Activated T-helper 9 cell treated with anti-CD3 and anti-CD28 coated beads, Interleukin-2, amount 50 U/mL, for 16 hours (primary cell): ENCODE measurements around the gene ASB7.
"Not testable (repeated sequence)": the region's sequence is repeated elsewhere in the genome, so short reads cannot be mapped to it uniquely, and the experiment has no call there.

Source experiments
- DNase-seq: peaks from one replicate; pipeline ENCODE4 v3.0.0-alpha.2; 2020; ENCODE audit warnings: low read depth

ASB7 gene

DNA sequence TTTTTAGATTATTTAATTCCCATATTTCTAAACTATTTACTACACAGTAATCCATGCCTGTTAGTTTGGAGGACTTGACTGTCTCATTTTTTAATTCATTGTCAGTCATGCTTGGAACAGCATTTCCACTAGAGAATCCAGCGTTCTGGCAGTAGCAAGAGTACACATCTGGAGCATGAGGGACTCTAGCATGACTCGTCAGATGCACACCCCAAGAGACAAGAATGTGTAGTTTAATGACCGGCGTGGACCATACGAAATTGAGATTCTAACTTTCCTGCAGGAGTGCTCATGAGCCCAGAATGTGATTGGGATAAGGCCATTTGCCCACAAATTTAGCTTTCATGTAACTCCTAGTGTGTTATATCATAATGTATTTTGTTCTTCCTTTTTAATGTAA lies 48.9 kb downstream of the ASB7 start:
- DNase-seq, result no peak

DNA sequence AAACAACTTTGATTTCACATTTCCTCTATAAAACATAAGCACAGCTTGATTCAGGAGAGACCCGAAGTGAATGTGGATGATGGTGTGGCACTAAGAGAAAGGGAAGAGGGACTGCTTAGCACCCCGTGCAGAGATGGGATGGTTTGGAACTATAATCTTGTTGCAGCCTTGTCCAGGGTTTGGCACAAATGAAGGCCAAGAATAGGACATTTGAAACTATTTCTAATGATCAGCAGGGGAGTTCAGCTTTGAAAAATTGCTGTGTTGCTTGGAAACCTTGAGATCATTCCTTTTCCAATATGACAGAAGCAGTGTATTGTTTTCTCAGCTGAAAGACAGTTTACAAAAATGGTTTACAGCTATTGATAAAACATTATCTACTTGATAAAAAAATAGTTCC lies 49.7 kb downstream of the ASB7 start:
- no peak for DNase-seq

DNA sequence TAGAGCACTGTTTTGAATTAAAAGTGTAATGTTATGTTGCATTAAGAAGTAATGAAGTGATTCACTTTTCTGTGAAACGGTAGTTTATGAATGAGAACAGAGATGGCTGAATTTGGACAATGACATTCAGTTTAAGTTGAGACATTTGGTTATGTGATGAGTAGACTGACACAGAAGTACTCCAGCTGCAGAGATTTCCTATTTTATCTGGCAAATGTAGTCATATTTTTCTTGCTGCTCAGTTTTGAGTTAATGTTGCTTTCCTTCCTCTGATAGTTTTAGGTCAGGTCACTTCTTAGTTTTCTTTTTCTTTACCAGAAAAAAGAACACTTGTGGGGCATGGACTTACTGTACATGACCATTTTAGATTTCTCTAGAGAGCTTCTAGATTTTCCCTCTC lies 51.2 kb downstream of the ASB7 start:
- DNase-seq, result no peak

DNA sequence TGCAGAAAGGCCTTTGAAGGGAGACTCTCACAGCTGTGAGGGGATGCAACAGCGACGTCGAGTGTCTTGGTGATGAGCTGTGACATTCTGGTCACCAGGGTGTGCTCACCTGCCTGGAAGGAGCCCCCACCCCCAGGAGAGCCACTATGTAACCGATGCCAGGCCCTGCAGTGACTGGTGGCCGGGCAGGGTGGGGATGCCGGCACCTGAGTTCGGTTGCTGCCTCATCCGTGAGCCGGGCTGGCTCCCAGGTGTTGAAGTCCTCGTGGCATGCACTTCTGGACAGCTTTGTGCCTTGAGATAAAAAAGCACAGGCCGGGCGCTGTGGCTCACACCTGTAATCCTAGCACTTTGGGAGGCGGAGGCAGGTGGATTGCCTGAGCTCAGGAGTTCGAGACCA lies 56.5 kb downstream of the ASB7 start:
- no peak for DNase-seq

DNA sequence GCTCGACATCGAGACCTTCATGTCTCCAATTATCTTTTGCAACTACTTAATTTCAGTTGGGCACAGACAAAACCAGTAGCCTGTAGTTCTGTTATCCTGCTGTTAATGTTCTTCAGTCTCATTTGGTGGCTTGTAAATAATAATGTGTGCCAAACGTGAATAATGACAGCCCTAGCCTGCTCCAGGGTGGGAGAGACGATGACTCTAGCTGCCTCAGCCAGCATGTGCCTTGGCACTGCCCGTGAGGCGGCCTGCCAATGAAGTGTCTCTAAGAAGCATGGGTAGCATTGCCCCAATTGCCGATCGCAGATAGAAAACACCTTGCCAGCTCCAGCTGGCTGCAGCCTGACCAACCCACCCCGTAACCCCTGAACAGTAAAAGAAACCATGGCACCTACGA lies 58.8 kb downstream of the ASB7 start:
- DNase-seq, result no peak

DNA sequence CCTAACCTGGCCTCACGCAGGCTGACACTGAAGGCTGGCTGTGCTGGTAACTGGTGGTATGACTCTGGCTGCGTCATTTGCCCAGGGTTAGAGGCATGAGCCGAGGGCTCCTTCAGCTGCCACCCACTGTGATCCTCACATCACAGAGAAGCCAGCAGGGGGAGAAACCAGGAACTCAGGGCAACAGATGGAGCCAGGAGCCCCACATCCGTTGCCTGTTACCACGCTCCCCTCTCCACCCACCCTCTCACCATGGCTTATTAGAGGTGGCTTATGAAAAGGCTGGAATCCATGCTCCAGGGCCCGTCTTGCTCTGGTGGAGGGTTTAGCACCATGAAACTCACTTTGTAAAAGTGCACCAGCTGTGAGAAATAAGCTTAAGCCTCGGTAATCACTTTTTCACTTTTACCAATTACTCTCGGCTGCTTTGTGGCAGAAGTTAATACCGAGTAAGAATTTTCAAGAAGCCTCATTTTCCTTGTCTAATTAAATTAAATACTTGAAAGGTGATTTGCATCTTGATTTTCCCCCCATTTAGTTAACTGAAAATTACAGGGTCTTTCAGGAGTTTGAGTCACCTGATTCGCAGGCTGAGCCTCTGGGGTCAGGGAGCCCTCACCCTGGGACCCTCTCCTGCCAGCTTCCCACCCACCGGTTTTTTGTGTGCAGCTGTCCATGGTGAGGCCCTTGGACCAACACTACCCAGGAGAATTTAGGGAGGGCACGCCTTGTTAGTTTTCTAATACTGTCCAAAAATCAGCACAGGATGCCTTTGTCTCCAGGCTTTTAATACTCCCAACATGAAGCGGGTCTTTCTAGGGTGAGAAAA lies 60.9 kb downstream of the ASB7 start:
- no peak for DNase-seq

DNA sequence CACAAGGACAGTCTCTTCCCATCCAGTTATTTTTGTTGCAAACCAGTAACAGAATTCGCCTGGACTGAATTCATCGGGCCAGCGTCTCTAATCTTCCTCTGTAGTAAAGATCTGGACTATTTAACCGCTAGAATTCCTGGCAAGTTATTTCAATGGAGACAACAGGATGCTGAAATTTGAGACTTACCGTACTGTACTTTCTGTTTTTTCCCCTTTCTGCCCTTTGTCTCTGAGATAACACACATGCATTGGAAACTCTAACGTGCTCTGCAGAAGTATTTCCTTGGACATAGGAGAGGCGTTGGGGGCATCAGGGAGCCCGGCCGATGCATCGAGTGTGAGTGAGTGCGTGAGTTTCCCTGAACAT lies 61.5 kb downstream of the ASB7 start:
- DNase-seq, result no peak

DNA sequence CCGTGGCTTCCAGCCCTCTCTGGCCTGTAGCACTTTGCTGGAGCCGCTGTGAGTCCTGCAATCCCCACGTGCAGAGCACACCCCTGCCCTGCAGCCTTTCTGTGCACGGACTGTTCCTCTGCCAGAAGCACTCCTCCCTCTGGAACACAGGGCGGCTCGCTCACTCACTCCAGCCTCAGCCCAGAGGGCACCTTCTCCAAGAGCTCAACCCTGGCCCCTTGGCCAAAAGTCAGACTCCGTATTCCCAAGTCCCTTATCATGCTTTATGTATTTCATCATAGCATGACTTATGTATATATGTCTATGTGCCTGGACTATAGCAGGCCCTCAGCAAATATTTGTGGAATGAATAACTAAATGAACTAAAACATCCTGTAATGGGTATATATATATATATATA lies 63.2 kb downstream of the ASB7 start:
- DNase-seq, result no peak

DNA sequence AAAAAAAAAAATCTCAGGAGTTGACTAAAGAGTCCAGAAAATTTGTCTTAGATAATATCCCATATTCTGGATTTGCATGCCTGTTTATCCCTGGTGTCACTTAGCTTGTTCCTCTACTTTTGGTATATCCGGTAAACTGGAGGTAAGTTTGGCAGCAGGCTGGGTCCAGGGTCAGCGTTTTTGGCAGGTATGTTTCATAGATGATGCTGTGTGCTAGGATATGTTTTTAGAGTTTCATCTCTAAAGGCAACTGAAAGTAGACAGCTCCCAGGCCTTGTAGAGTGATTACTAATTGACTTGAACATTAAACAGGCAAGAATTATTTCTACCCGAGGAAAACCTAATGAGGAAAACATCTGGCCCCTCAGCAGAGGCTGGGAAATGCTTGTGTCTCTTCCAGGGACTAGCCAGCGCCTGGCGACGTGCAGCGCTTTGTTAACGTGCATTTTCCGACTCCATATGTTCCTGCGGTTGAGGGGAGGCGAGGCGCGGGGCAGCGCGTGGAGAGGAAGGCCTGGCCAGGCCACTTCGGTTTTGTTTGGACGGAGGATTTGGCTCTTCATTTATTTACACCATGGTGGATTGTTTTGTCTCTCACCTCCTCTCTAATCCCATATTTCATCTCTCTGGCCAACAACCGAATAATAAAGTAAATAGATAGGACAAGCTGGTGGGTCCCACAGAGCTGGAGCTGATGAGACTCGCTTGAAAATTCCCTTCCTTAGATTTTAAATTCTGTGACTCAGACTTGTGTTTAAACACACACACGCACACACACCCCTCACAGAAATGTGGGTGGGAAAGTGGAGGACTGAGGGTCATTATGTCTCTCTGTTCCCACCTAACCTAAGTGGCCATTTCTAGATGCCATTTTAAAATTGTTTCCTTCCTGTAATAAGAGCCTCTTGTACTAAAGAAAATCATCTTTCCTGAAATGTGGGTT lies 65.3 kb downstream of the ASB7 start:
- DNase-seq, result no peak

DNA sequence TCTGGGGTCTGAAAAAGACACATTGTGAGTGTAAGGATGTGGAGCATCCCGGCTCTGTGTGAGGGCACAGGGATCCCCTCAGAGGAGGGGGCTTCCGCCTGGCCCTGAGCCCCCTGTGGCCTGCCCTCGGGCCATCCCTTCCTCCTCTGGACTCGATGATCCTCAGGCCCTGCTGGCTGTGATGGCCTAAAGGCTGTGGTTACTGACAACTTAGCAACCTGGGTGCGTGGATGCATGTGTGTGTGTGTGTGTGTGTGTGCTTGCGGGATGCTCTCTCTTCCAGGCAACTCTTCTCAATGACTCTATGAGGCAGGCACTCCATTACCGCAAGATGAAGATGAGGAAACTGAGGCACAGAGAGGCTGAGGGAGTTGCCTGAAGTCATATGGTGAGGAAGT lies 66.0 kb downstream of the ASB7 start:
- DNase-seq, result no peak

DNA sequence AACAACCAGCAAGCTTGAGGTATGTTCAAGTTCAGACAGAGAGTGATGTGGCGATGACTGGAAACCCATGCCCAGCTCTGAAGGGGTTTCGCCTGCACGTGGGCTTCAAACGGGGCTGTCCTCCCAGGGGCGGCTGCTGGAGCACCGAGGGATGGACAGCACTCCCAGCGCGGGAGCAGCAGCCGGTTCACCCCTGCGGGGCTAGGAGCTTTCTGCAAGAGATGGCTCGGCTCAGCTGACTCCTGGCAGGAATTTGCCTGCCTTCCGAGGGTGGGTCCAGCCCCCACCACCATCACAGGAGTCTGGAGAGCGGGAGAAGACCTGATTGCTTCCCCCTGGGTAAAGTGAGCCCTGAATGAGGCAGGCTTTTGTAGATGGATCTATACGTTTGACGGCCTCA lies 66.9 kb downstream of the ASB7 start:
- DNase-seq, result no peak

DNA sequence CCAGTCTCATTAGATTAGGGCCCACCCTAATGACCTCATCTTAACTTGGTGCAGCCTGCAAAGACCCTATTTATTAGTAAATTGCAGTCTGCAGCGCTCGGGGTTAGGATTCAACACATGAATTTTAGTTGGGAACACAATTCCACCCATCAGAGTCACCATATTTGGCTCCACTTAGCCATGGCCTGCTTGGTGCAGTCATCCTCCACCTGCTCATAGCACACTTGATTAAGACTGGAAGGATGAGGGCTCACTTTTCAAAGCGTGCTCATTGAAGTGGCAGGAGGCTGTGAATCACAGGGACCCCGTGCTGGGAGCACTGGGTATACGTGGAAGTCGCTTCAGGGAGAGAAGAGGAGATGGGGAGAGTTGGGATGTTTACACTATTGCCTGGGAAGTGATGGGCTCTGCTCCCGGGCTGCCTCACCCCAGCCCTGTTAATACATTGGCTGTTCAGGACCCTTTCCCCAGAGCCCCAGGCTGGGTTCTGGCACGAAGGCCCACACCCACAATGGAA lies 68.2 kb downstream of the ASB7 start:
- DNase-seq, result no peak

DNA sequence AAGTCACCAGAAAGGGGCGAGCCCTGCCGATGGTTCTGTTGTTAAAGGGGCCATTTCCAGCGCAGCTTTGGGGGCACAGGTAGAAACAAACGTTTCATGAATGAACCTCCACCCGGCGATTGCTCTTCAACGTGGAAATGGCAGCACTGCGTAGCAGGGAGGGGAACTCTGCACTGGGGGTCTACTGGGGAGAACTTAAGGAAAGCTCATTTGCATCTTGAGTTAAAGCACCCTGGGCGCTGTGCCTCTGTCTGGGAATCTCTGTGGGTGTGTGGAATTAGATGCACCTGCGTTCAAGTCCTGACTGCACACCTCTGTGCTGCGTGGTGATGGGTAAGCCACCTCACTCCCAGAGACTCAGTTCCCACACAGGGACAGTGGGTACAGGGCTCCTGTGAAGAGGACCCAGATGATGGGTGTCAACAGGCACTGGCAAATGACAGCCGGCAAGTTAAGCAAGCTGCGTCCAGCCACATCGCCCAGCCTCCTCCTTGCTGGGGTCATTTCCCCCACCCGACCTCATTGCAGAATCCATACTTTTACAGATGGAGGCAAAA lies 68.8 kb downstream of the ASB7 start:
- no peak for DNase-seq

DNA sequence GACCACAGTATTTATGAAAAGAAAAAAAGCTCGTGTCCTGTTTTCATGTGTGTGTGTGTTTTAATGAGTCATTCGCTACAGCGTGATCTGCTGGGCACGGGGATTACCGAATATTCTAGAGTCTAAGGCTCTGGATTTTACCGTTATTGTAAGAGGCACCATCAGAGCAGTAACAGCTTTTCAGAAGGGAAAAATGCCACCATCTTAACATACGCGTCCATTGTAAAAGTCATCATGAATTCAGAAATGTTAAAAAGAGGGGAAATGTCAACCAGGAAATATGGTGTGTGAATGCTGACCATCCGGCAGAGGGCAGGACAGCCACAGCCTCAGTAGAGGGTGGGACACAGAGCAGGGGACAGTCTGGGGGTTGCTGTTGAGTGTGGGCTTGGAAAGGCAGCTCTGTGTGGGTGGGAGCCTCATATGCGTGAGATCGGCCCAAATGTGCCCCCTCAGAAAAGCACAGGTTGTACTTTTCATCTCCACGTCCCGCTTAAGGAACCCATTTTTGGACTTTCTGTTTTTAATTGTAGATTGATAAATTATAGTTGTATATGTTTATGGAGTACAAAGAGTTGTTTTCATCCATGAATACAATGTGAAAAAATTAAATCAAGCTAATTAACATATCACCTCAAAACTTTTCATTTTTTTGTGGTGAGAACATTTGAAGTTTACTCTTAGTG lies 69.6 kb downstream of the ASB7 start:
- DNase-seq, result no peak

DNA sequence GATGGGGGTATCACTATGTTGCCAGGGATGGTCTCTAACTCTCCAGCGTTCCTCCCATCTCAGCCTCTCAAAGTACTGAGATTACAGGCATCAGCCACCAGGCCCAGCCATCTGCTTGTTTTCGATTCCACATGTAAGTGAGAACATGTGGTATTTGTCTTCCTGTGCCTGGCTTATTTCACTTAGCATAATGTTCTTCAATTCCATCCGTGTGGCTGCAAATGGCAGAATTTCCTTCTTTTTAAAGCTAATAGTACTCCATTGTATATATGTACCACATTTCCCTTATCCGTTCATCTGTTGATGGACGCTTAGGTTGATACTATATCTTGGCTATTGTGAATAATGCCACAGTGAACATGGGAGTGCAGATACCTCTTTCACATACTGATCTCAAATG lies 70.6 kb downstream of the ASB7 start:
- no peak for DNase-seq

DNA sequence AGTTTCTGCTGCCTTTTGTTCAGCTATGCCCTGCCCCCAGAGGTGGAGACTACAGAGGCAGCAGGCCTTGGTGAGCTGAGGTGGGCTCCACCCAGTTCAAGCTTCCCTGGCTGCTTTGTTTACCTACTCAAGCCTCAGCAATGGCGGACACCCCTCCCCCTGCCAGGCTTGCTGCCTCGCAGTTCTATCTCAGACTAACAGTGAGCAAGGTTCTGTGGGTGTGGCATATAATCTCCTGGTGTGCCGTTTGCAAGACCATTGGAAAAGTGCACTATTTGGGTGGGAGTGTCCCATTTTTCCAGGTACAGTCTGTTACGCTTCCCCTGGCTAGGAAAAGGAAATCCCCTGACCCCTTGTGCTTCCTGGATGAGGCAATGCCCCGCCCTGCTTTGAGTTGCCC lies 76.8 kb downstream of the ASB7 start:
- not testable (repeated sequence) for DNase-seq

DNA sequence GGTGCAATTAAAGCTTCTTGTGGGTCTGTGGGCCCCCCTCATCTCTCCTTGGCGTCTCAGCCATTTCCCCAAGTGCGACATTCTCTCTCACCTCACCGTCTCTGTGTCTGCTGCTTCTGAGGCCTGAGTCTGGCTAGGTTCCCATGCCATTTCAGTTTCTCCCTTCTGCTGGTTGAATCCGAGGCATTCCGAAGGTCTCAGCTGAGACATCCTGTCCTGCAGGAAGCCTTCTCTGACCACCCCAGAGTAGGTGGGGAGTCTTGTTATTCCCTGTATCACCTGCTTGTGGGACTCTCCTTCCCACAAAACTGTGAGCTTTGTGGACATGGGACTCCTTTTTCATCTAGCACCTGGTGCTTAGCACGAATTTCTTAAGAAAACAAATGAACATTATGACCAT lies 78.3 kb downstream of the ASB7 start:
- DNase-seq, result no peak

DNA sequence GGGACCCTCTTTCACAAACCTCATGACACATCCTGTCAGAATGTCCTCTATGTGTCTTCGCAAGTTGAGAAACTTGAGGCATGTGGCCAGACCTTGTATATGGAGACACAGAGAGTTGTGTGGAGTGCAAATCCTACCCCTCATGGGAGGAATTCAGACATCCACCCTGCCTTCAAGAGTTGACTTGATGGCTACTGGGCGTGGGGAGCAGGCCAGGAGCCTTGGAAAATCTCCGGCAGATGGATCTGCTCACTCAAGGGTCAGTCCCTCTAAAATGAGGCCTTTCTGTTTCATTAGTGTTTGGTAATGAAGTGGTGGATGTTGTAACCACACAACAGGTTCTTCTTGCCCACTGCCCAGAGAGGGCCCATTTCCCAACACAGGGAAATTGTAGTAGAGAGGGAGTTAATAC lies 79.0 kb downstream of the ASB7 start:
- no peak for DNase-seq

DNA sequence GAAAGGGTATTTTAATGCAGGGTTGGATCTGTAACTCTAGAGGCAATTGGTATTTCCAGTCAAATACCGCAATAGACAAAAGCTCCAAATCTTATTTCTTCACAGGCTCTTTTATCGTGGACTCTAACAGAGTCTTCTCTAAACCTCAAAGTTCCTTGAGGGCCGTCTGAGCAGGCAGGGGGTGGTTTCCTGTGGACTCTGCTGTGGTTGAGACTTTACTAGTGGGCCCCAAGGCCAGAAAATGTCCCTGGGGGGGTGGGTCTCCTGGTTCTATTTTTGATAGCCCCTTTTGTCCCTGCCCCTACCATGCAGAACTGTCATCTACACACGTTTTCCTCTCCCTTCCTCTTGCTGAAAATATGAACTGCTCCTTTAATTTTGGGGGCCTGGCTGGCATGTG lies 80.1 kb downstream of the ASB7 start:
- DNase-seq, result no peak

DNA sequence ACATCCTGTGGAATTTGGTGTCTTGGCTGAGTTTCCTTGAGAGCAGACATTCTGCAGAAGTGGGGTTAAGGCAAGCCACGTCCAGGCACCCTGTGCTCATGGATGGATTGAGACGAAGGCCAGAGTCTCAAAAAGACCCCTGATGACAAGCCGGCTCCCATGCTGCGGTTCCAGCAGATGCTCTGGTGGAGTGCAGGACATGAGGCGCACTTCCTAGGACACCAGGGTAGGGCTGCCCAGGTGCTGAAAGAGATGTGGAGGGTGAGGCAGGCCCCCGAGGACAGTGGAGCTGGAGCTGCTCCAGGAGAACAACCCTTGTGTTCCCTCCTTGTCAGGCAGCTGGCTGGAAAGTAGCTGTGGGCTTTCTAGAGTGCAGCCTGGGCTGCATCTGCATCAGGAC lies 81.0 kb downstream of the ASB7 start:
- DNase-seq, result no peak

DNA sequence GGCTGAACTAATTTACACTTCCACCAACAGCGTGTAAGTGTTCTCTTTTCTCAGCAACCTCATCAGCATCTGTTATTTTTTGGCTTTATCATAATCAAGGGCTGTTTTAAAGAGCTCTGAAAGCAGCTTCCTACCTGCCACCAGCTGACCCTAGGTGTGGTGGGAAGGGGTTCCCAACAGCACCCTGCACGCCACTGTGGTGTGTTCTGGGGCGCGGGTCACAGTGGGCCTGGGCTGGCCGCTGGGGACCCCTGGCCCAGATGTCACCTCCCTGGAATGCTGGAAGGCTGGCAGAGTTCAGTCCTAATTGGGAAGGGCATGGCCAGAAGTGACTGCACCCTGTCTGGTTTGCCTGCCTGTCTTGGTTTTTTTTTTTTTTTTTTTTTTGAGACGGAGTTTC lies 82.2 kb downstream of the ASB7 start:
- no peak for DNase-seq

DNA sequence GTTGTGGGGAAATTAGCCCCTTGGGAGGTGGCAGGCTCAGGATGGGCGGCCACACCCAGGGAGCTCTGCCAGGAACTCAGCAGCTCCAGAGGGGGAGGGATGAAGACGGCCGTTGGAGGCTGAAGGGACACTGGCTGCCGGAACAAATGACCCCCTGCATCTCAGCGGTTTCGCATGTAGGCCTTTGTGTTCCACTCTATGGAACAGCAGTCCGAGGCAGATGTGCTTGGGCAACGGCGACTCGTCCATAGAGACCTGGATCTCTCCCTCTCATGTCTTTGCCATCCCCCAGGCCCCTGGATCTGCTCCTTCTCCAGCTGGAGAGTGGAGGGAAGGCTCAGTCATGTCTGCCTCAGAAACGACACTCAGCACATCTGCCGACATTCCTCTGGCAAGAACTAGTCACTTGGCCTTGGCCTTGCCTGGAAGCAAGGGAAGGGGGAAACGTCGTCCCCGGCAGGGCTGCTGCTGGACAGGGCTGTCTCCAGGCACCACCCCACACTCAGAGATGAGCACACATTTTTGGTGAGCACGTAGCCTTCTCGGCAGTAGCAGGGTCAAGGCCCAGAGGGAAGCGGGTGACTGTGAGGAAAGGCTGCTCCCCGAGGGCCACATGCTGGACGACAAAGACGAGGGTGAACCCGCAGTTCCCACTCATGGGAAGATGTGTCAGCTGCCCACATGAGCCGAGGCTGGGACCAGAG lies 83.8 kb downstream of the ASB7 start:
- no peak for DNase-seq
